Neutrophil (primary cell): ENCODE results near the gene E4F1.

Source experiments
- H3K27ac ChIP-seq: fragments of 200-600 bp; sonication (generic); 2 replicates; pipeline ENCODE4 v1.5.1; 2016; ENCODE audit warnings: mild to moderate bottlenecking, moderate library complexity
- H3K27me3 ChIP-seq: fragments of 200-600 bp; sonication (generic); 2 replicates; pipeline ENCODE4 v1.6.0; 2016; ENCODE audit warnings: mild to moderate bottlenecking
- H3K36me3 ChIP-seq: fragments of 200-600 bp; sonication (generic); 2 replicates; pipeline ENCODE4 v1.5.1; 2017
- H3K4me1 ChIP-seq, 2 experiments: fragments of 200-600 bp in 1 of 2; sonication (generic) in 1 of 2; 1 replicate in 1 of 2; 2 replicates in 1 of 2; pipeline versions ENCODE4 v1.5.1 to v1.6.1; 2013 to 2016; ENCODE audit warnings: low read depth in 1 of 2, low read length in 1 of 2, mild to moderate bottlenecking in 1 of 2, moderate library complexity in 1 of 2; ENCODE audit not compliant: control insufficient read depth in 1 of 2, insufficient read depth in 1 of 2
- H3K4me3 ChIP-seq, 2 experiments: fragments of 200-600 bp in 1 of 2; sonication (generic) in 1 of 2; 1 replicate in 1 of 2; 2 replicates in 1 of 2; pipeline ENCODE4 v1.5.1; 2013 to 2016; ENCODE audit warnings: low read depth in 1 of 2, low read length in 1 of 2, mild to moderate bottlenecking in 1 of 2, moderate library complexity in 1 of 2
- H3K9me3 ChIP-seq: fragments of 200-600 bp; sonication (generic); 2 replicates; pipeline ENCODE4 v1.5.1; 2016
- TF ChIP-seq, protein P1 (sequence below): fragments of 200-600 bp; sonication (generic); IDR thresholded peaks from 2 replicates; pipeline ENCODE4 v1.5.1; 2016; ENCODE audit warnings: antibody characterized with exemption

The E4F1 gene

DNA sequence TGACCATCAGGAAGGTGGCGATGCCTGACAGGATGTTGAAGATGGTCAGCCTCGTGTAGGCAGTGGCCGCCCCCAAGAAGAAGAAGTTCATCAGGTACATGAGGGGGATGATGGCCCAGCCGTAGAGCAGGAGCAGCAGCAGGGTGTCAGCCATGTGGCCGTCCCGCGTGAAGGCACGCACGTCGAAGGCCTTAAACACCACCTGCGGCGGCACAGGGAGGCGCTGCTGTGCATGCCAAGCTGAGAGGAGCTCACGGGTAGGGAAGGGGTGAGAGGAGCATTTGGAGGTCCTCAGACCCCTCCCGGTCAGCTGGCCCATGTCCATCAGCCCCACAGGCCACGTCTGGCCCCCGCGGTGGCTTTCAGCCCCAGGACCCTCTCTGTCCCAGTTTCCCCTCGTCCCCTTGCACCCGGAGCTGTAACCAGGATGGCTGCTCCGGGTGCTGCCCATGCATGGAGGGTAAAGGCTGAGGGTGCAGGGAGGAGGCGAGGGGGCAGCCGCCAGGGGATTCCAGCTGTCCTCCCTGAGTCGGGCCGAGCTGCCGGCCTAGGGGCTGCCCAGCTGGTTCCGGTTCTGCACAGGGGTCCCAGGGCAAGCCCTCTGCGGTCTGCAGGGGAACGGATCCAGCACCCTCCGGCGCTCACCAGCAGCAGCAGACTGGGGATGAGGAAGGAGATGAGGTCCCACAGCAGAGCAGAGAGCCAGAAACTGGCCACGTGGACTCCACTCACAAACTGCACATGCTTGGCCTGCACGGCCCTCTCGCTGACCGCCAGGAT lies 61.6 kb downstream of the E4F1 start:
- Histone ChIP-seq H3K9me3 (no peaks in the 10 kb centered on the region), H3K27ac (no peak overlapping the region), H3K4me1 (no peaks in the 10 kb centered on the region), H3K27me3 (no peaks in the 10 kb centered on the region), H3K36me3 (no peaks in the 10 kb centered on the region), H3K4me3 (no peak overlapping the region)
- TF ChIP-seq, protein P1, sequence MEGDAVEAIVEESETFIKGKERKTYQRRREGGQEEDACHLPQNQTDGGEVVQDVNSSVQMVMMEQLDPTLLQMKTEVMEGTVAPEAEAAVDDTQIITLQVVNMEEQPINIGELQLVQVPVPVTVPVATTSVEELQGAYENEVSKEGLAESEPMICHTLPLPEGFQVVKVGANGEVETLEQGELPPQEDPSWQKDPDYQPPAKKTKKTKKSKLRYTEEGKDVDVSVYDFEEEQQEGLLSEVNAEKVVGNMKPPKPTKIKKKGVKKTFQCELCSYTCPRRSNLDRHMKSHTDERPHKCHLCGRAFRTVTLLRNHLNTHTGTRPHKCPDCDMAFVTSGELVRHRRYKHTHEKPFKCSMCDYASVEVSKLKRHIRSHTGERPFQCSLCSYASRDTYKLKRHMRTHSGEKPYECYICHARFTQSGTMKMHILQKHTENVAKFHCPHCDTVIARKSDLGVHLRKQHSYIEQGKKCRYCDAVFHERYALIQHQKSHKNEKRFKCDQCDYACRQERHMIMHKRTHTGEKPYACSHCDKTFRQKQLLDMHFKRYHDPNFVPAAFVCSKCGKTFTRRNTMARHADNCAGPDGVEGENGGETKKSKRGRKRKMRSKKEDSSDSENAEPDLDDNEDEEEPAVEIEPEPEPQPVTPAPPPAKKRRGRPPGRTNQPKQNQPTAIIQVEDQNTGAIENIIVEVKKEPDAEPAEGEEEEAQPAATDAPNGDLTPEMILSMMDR, result no peak
